H9 (cell line): ENCODE data around the gene C2orf42. TPM values are rescaled to one million over a fixed set of nuclear protein-coding genes. Genes with fewer than 3 reads are reported as not detected.
A peak's percentile ranks its signal among the peaks of the same experiment; 100 is the strongest.
"Not testable (repeated sequence)": the region's sequence is repeated elsewhere in the genome, so short reads cannot be mapped to it uniquely, and the experiment has no call there.

Source experiments
- DNase-seq: peaks from one replicate; pipeline ENCODE4 v3.0.0-alpha.2; 2017
- H2AFZ ChIP-seq: one replicate; pipeline ENCODE4 v1.6.1; 2013; ENCODE audit warnings: mild to moderate bottlenecking, low read length, control low read depth, moderate library complexity
- H2AK5ac ChIP-seq: 2 replicates; pipeline ENCODE4 v1.6.1; 2013; ENCODE audit warnings: low read length, control low read depth, mixed read lengths; ENCODE audit not compliant: insufficient read length
- H2BK120ac ChIP-seq: one replicate; pipeline ENCODE4 v1.6.1; 2013; ENCODE audit warnings: low read depth, mild to moderate bottlenecking, low read length, control low read depth, inconsistent platforms; ENCODE audit not compliant: poor library complexity, severe bottlenecking
- H2BK12ac ChIP-seq: 2 replicates; pipeline ENCODE4 v1.6.1; 2013; ENCODE audit warnings: low read length, control low read depth, mixed read lengths, low read depth; ENCODE audit not compliant: insufficient read length
- H2BK15ac ChIP-seq: 2 replicates; pipeline ENCODE4 v1.6.1; 2013; ENCODE audit warnings: low read depth, low read length, control low read depth
- H2BK20ac ChIP-seq: one replicate; pipeline ENCODE4 v1.6.1; 2013; ENCODE audit warnings: low read depth, mild to moderate bottlenecking, low read length, control low read depth, inconsistent platforms; ENCODE audit not compliant: poor library complexity, severe bottlenecking
- H2BK5ac ChIP-seq: 2 replicates; pipeline ENCODE4 v1.6.1; 2013; ENCODE audit warnings: low read length, control low read depth, mixed read lengths; ENCODE audit not compliant: insufficient read length
- H3K14ac ChIP-seq: 2 replicates; pipeline ENCODE4 v1.6.1; 2013; ENCODE audit warnings: low read length, control low read depth; ENCODE audit not compliant: insufficient read depth
- H3K18ac ChIP-seq: 2 replicates; pipeline ENCODE4 v1.6.1; 2013; ENCODE audit warnings: low read depth, mild to moderate bottlenecking, mixed read lengths, low read length, control low read depth; ENCODE audit not compliant: insufficient read length
- H3K23ac ChIP-seq: 2 replicates; pipeline ENCODE4 v1.6.1; 2013; ENCODE audit warnings: low read length, control low read depth, mixed read lengths, low read depth; ENCODE audit not compliant: insufficient read length
- H3K23me2 ChIP-seq: 2 replicates; pipeline ENCODE4 v1.6.1; 2013; ENCODE audit warnings: low read depth, mild to moderate bottlenecking, mixed read lengths, low read length, control low read depth; ENCODE audit not compliant: insufficient read length, poor library complexity, severe bottlenecking
- H3K27ac ChIP-seq: 2 replicates; pipeline ENCODE4 v1.5.1; 2013; ENCODE audit warnings: low read length, control low read depth, mixed read lengths, low read depth; ENCODE audit not compliant: insufficient read length
- H3K27me3 ChIP-seq: 2 replicates; pipeline ENCODE4 v1.6.1; 2013; ENCODE audit warnings: low read length, control low read depth, inconsistent platforms; ENCODE audit not compliant: insufficient read depth
- H3K4ac ChIP-seq: 2 replicates; pipeline ENCODE4 v1.6.1; 2013; ENCODE audit warnings: low read depth, mild to moderate bottlenecking, control low read depth, inconsistent platforms, low read length, moderate library complexity
- H3K4me1 ChIP-seq: 2 replicates; pipeline ENCODE4 v1.6.1; 2013; ENCODE audit warnings: low read length, control low read depth, inconsistent platforms; ENCODE audit not compliant: insufficient read depth
- H3K4me2 ChIP-seq: 2 replicates; pipeline ENCODE4 v1.6.1; 2013; ENCODE audit warnings: low read length, control low read depth, mixed read lengths; ENCODE audit not compliant: insufficient read length, insufficient read depth
- H3K56ac ChIP-seq: 2 replicates; pipeline ENCODE4 v1.6.1; 2013; ENCODE audit warnings: low read depth, mild to moderate bottlenecking, mixed read lengths, low read length, control low read depth; ENCODE audit not compliant: insufficient read length
- H3K79me1 ChIP-seq: 2 replicates; pipeline ENCODE4 v1.6.1; 2013; ENCODE audit warnings: low read depth, mild to moderate bottlenecking, moderate library complexity, low read length, control low read depth, inconsistent platforms; ENCODE audit not compliant: insufficient read depth, poor library complexity, severe bottlenecking
- H3K79me2 ChIP-seq: 2 replicates; pipeline ENCODE4 v1.6.1; 2013; ENCODE audit warnings: low read length, control low read depth, inconsistent platforms; ENCODE audit not compliant: insufficient read depth
- H3K9ac ChIP-seq: 2 replicates; pipeline ENCODE4 v1.6.1; 2013; ENCODE audit warnings: low read length, control low read depth, mixed read lengths; ENCODE audit not compliant: insufficient read length; ENCODE audit errors: extremely low read depth
- H3K9me3 ChIP-seq: one replicate; pipeline ENCODE4 v1.6.1; 2013; ENCODE audit warnings: low read depth, low read length, inconsistent platforms; ENCODE audit not compliant: control insufficient read depth
- H3T11ph ChIP-seq: one replicate; pipeline ENCODE4 v1.6.1; 2013; ENCODE audit warnings: mild to moderate bottlenecking, low read length, control low read depth, inconsistent platforms
- H4K20me1 ChIP-seq: one replicate; pipeline ENCODE4 v1.6.1; 2013; ENCODE audit not compliant: control insufficient read depth, insufficient read length, insufficient read depth
- H4K5ac ChIP-seq: 2 replicates; pipeline ENCODE4 v1.6.1; 2013; ENCODE audit warnings: low read depth, mild to moderate bottlenecking, mixed read lengths, low read length, control low read depth; ENCODE audit not compliant: insufficient read length
- H4K8ac ChIP-seq: replicated peaks from 2 replicates; pipeline ENCODE4 v1.6.1; 2013; ENCODE audit warnings: low read length, control low read depth, mixed read lengths, low read depth; ENCODE audit not compliant: insufficient read length
- H4K91ac ChIP-seq: 2 replicates; pipeline ENCODE4 v1.6.1; 2013; ENCODE audit warnings: low read depth, mild to moderate bottlenecking, moderate library complexity, mixed read lengths, low read length, control low read depth; ENCODE audit not compliant: insufficient read length
- H3K27ac Mint-ChIP-seq, 3 experiments: 2 replicates in 2 of 3; 3 replicates in 1 of 3; pipeline ENCODE4 v1.8.0; 2020 to 2021; ENCODE audit warnings: mixed read lengths in 3 of 3, mild to moderate bottlenecking in 1 of 3, moderate library complexity in 1 of 3
- H3K27me3 Mint-ChIP-seq: 2 replicates; pipeline ENCODE4 v1.8.0; 2021; ENCODE audit warnings: low read depth, mild to moderate bottlenecking, moderate library complexity, mixed read lengths
- H3K36me3 Mint-ChIP-seq, 3 experiments: 2 replicates in 2 of 3; 3 replicates in 1 of 3; pipeline ENCODE4 v1.8.0; 2020 to 2021; ENCODE audit warnings: low read depth in 3 of 3, mixed read lengths in 3 of 3; ENCODE audit not compliant: insufficient read depth in 1 of 3
- H3K4me1 Mint-ChIP-seq, 2 experiments: 2 replicates each; pipeline ENCODE4 v1.8.0; 2020; ENCODE audit warnings: mixed read lengths in 2 of 2
- H3K4me3 Mint-ChIP-seq, 2 experiments: 2 replicates in 1 of 2; 3 replicates in 1 of 2; pipeline ENCODE4 v1.8.0; 2020 to 2021; ENCODE audit warnings: mild to moderate bottlenecking in 2 of 2, mixed read lengths in 2 of 2, moderate library complexity in 1 of 2
- H3K9me3 Mint-ChIP-seq, 2 experiments: 2 replicates in 1 of 2; 3 replicates in 1 of 2; pipeline ENCODE4 v1.8.0; 2020; ENCODE audit warnings: mild to moderate bottlenecking in 2 of 2, mixed read lengths in 2 of 2, moderate library complexity in 1 of 2
- CTCF ChIP-seq: fragments of 200-600 bp; sonication (generic); conservative IDR thresholded peaks from 3 replicates; pipeline ENCODE4 v1.8.0; 2021; ENCODE audit warnings: antibody characterized with exemption, mild to moderate bottlenecking
- WGBS: extraction: QIAGEN DNeasy Blood & Tissue Kit; methylation state at CpG from one replicate; pipeline ENCODE4 v1.1.7; 2013; ENCODE audit warnings: missing lambda C conversion rate, low lambda C conversion rate, mixed read lengths; ENCODE audit not compliant: insufficient read length; ENCODE audit errors: extremely low coverage; 5-methylcytosine and 5-hydroxymethylcytosine counted together
- total RNA-seq: library from RNA; stranded (reverse); gene quantifications from 2 replicates; pipeline ENCODE4 v1.2.1, GENCODE V29; 2021

Gene C2orf42
- total RNA-seq, 1 experiment from 2014 or later: 19.0 TPM

- H3K4me2 ChIP-seq: no peak overlapping the region
- no peak overlapping the region for H4K5ac ChIP-seq
- no peak overlapping the region for H2BK5ac ChIP-seq
- DNase-seq: no peak
- no peak overlapping the region for H3K4me3 Mint-ChIP-seq
- H3K79me2 ChIP-seq: no peaks in the 10 kb centered on the region
- no peak overlapping the region for H3K9ac ChIP-seq
- no peak overlapping the region for H3K27ac ChIP-seq
- peaks cover 0 to 4% of the 10 kb centered on the region in 2 experiments; a peak in 1 of 4 replicates for H3K4me1 Mint-ChIP-seq
- no peaks in the 10 kb centered on the region for H3K9me3 ChIP-seq
- no peak overlapping the region for H3T11ph ChIP-seq
- peak overlapping the region in 1 of 3 experiments; percentile 15; a peak in 1 of 7 replicates for H3K27ac Mint-ChIP-seq
- H4K8ac ChIP-seq: no peak overlapping the region
- no peaks in the 10 kb centered on the region for H3K27me3 Mint-ChIP-seq
- no peaks in the 10 kb centered on the region for H3K9me3 Mint-ChIP-seq
- no peaks in the 10 kb centered on the region for H4K20me1 ChIP-seq
- no peak overlapping the region for H3K4ac ChIP-seq
- no peak overlapping the region for H3K23ac ChIP-seq
- no peak for TF ChIP-seq CTCF
- H3K56ac ChIP-seq: no peak overlapping the region
- WGBS: no CpG with 5 or more reads among the region's 6 CpGs
- H3K18ac ChIP-seq: no peak overlapping the region
- H3K14ac ChIP-seq: no peak overlapping the region
- no peaks in the 10 kb centered on the region for H3K27me3 ChIP-seq
- peaks cover 4 to 34% (median 10%) of the 10 kb centered on the region in 3 experiments; a peak in 6 of 7 replicates for H3K36me3 Mint-ChIP-seq
- H2AK5ac ChIP-seq: no peak overlapping the region
- no peaks in the 10 kb centered on the region for H3K79me1 ChIP-seq
- H2BK12ac ChIP-seq: no peak overlapping the region
- no peaks in the 10 kb centered on the region for H3K4me1 ChIP-seq
- no peak overlapping the region for H2BK15ac ChIP-seq
- no peak overlapping the region for H2BK120ac ChIP-seq
- H2AFZ ChIP-seq: no peak overlapping the region
- H2BK20ac ChIP-seq: no peak overlapping the region
- no peaks in the 10 kb centered on the region for H3K23me2 ChIP-seq
- H4K91ac ChIP-seq: no peak overlapping the region
Observed at GRCh38 chr2:70160545-70160944, 30.3 kb downstream of the C2orf42 start.

- not testable (repeated sequence) for H3K4me3 Mint-ChIP-seq, H3K79me1 ChIP-seq, H3K9me3 Mint-ChIP-seq
Observed at GRCh38 chr2:70149130-70149686, 41.6 kb downstream of the C2orf42 start.

More at GRCh38 chr2:70149130-70149686, 41.6 kb downstream of the C2orf42 start:
- not testable (repeated sequence) for H3K4me1 ChIP-seq, H3T11ph ChIP-seq, H2BK15ac ChIP-seq, H3K27ac ChIP-seq, H3K23me2 ChIP-seq, H3K9ac ChIP-seq, H3K9me3 ChIP-seq, H2BK5ac ChIP-seq, H3K14ac ChIP-seq, H3K79me2 ChIP-seq, H3K27me3 Mint-ChIP-seq, DNase-seq, H3K23ac ChIP-seq, H4K91ac ChIP-seq, H3K56ac ChIP-seq, H4K8ac ChIP-seq, H3K4me2 ChIP-seq, H2BK120ac ChIP-seq, H4K5ac ChIP-seq, H2BK12ac ChIP-seq, H3K27me3 ChIP-seq, H3K18ac ChIP-seq, H4K20me1 ChIP-seq, H2BK20ac ChIP-seq, H2AFZ ChIP-seq, H3K4ac ChIP-seq, H2AK5ac ChIP-seq
- peak overlapping the region in 2 of 3 experiments; percentile 58 to 73; a peak in 4 of 7 replicates for H3K27ac Mint-ChIP-seq
- WGBS: no CpG with 5 or more reads among the region's 19 CpGs
- H3K4me1 Mint-ChIP-seq: peaks cover 7 to 12% of the 10 kb centered on the region in 2 experiments
- peaks cover 19 to 36% (median 27%) of the 10 kb centered on the region in 3 experiments for H3K36me3 Mint-ChIP-seq
